ENCODE results near the gene GSDME. TPM values are rescaled to one million over a fixed set of nuclear protein-coding genes. Genes with fewer than 3 reads are reported as not detected.

GSDME gene
- total and polyA plus RNA-seq, 2 of the 4 experiments (the other 2 are of a cell fraction), result 75.2 to 78.7 TPM

DNA sequence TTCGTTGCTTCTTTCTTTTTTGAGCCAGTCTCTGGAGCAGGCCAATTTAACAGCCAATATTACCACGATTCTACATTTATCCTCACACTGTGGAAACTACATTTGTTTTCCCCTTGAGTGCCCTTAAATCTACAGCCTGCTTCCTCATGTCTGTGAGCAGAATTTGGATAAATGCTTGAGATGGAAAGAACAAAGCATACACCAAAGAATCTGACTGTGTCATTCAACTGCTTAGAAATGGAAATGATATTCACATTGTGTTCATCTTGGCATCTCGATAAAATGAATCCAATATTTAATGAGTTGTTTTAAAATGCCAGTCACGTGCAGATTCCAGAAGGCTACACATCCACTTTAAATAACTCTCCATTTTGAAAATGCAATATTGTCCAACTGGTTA is 41.0 kb upstream of the GSDME start:
- ATAC-seq (ENCODE audit: low read depth), result no peak
- POLR2A ChIA-PET (ENCODE audit: unreplicated experiment), result no interaction called here

More for the DNA sequence above, 41.0 kb upstream of the GSDME start:
- H4K91ac ChIP-seq (ENCODE audit: insufficient read depth, low read depth, low read length), result no peak overlapping the region
- H4K5ac ChIP-seq (ENCODE audit: low read depth, low read length), result no peak overlapping the region
- CTCF ChIA-PET, result no interaction called here
- H3K4me3 ChIP-seq (ENCODE audit: insufficient read depth, low read depth, low read length), result no peak overlapping the region
- H3K23ac ChIP-seq (ENCODE audit: low read depth, low read length), result no peak overlapping the region
- in situ Hi-C loops (cut with MboI; ENCODE audit: low sequenced_read_pairs), result no loop called here
- intact Hi-C loops (cut with micrococcal nuclease), result no loop called here
- H2BK20ac ChIP-seq (ENCODE audit: low read depth, low read length), result no peak overlapping the region
- TF ChIP-seq RFX5 (IDR thresholded peaks at IDR 0.05; ENCODE audit: low read depth, low read length) (no peak), NFE2L2 (IDR thresholded peaks at IDR 0.05; ENCODE audit: low read depth, low read length) (no peak), CHD1 (IDR thresholded peaks at IDR 0.05; ENCODE audit: low read depth, low read length) (no peak), BHLHE40 (IDR thresholded peaks at IDR 0.05; ENCODE audit: low read depth, low read length) (no peak), RAD21 (IDR thresholded peaks at IDR 0.05; ENCODE audit: low read length) (no peak), MXI1 (IDR thresholded peaks at IDR 0.05; ENCODE audit: borderline replicate concordance, low read depth, low read length) (no peak), POLR2A (IDR thresholded peaks at IDR 0.05; ENCODE audit: low read depth, low read length) (no peak), FOS (IDR thresholded peaks at IDR 0.05; ENCODE audit: low read depth, low read length) (no peak)
- TF ChIP-seq, protein P1, sequence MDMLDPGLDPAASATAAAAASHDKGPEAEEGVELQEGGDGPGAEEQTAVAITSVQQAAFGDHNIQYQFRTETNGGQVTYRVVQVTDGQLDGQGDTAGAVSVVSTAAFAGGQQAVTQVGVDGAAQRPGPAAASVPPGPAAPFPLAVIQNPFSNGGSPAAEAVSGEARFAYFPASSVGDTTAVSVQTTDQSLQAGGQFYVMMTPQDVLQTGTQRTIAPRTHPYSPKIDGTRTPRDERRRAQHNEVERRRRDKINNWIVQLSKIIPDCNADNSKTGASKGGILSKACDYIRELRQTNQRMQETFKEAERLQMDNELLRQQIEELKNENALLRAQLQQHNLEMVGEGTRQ (IDR thresholded peaks at IDR 0.05; ENCODE audit: low read depth, low read length), result no peak
- no peak overlapping the region for H3K56ac ChIP-seq (ENCODE audit: extremely low read depth, insufficient read depth, low read length)
- dilution Hi-C loops (cut with HindIII; ENCODE audit: low sequenced_read_pairs, unreplicated experiment), result no loop called here
- no peak overlapping the region for H3K4me2 ChIP-seq (ENCODE audit: low read depth, low read length)
- no peaks in the 10 kb centered on the region for H3K9me1 ChIP-seq (ENCODE audit: insufficient read depth, low read length)
- no peak overlapping the region for H2AK5ac ChIP-seq (ENCODE audit: low read depth, low read length)
- H2BK15ac ChIP-seq (ENCODE audit: low read depth, low read length), result no peak overlapping the region
- no peak overlapping the region for H4K8ac ChIP-seq (ENCODE audit: low read depth in 2 of 2, low read length in 2 of 2)
- H3K27me3 ChIP-seq (ENCODE audit: control insufficient read depth, insufficient read depth, low read length), result no peaks in the 10 kb centered on the region
- H3K79me1 ChIP-seq (ENCODE audit: low read depth in 1 of 2, low read length in 2 of 2), result no peaks in the 10 kb centered on the region
- DNase-seq, result no peak
- H3K14ac ChIP-seq (replicated peaks; ENCODE audit: low read depth, low read length), result no peak overlapping the region
- no peak overlapping the region for H3K18ac ChIP-seq (ENCODE audit: low read depth, low read length)
- H3K27ac ChIP-seq (ENCODE audit: insufficient read depth, low read length), result no peak overlapping the region
- H3K4ac ChIP-seq (ENCODE audit: low read depth, low read length), result no peak overlapping the region
- H3K9ac ChIP-seq (ENCODE audit: low read depth, low read length), result no peak overlapping the region
- WGBS, 2 experiments (ENCODE audit: extremely low coverage in 2 of 2, insufficient read length in 1 of 2), result no CpG with 5 or more reads among the region's 4 CpGs
- peaks cover 4% of the 10 kb centered on the region; the same call in 1 of the 2 replicates for H3K4me1 ChIP-seq (ENCODE audit: control insufficient read depth, insufficient read depth, low read length)
- H4K20me1 ChIP-seq (ENCODE audit: insufficient read depth, low read length), result no peaks in the 10 kb centered on the region
- peaks cover 7% of the 10 kb centered on the region; the same call in 1 of the 2 replicates for H3K36me3 ChIP-seq (ENCODE audit: control insufficient read depth, insufficient read depth, low read length)
- no peak overlapping the region for H2BK5ac ChIP-seq (ENCODE audit: low read depth, low read length, poor library complexity, severe bottlenecking)
- H2AK9ac ChIP-seq (replicated peaks; ENCODE audit: low read depth, low read length, poor library complexity), result no peak overlapping the region
- no peak overlapping the region for H2BK120ac ChIP-seq (ENCODE audit: low read depth, low read length)
- BruUV-seq (replicated peaks), result TSS peak; percentile 31
- no peaks in the 10 kb centered on the region for H3K9me3 ChIP-seq (ENCODE audit: control insufficient read depth, insufficient read depth, low read length)
- no peak overlapping the region for H2AFZ ChIP-seq (replicated peaks; ENCODE audit: low read length, poor library complexity)
